ENCODE measurements around the gene RAMP1. TPM values are rescaled to one million over a fixed set of nuclear protein-coding genes. Genes with fewer than 3 reads are reported as not detected.

Gene RAMP1
- total and polyA plus RNA-seq, 4 donors, result 3.1 to 129 (median 23.5) TPM

DNA sequence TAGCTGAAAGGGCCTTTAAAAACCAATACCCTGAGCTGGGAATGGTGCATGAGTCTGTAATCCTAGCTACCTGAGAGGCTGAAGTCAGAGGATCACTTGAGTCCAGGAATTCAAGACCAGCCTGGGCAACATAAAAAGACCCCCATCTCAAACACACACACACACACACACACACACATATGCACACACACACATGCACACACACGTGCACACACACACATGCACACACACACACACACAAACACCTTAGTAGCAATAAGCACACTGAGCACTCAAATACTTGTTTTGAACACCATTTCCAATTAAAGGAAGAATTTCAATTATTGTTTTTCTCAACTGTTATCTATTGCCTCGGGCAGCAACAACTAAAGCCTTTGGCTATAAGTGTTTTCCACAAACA, 81.8 kb downstream of the RAMP1 start:
- WGBS, result 66% methylated on average over 2 of the region's 2 CpGs
- DNase-seq (ENCODE audit: low spot score), result no peak
- H3K9me3 ChIP-seq (ENCODE audit: control insufficient read depth in 4 of 4, low read length in 3 of 4), result peaks cover 0 to 19% (median 12%) of the 10 kb centered on the region in 4 donors

DNA sequence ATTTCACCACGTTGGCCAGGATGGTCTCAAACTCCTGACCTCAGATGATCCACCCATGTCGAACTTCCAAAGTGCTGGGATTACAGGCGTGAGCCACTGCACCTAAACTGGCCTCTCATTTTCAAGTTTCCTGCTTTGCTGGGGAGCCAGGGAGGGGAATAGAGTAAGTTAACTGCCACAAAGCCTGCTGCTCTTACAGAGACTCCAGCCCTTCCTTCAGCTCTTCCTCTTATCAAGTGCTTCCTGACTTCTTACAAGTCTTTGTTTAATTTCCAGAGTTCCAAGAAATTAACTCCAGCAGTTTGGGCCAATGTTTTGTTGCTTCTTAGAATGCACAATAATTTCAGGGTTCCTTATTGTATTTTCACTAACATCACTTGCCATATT, 83.1 kb downstream of the RAMP1 start:
- Histone ChIP-seq H3K4me3 (ENCODE audit: low read depth in 1 of 3, low read length in 3 of 3) (no peak overlapping the region), H3K27ac (ENCODE audit: low read depth in 1 of 2, low read length in 2 of 2) (no peak overlapping the region), H3K27me3 (ENCODE audit: control insufficient read depth in 4 of 4, insufficient read depth in 4 of 4, low read length in 3 of 4) (no peaks in the 10 kb centered on the region), H3K4me1 (ENCODE audit: control insufficient read depth in 4 of 4, insufficient read depth in 4 of 4, low read length in 3 of 4) (peaks cover 0 to 3% (median 0%) of the 10 kb centered on the region in 4 donors), H3K36me3 (ENCODE audit: control insufficient read depth in 4 of 4, insufficient read depth in 3 of 4, low read depth in 1 of 4, low read length in 3 of 4) (no peaks in the 10 kb centered on the region), H3K9me3 (ENCODE audit: control insufficient read depth in 4 of 4, low read length in 3 of 4) (peaks cover 0 to 23% (median 12%) of the 10 kb centered on the region in 4 donors), H3K9ac (ENCODE audit: low read depth in 1 of 2, low read length in 2 of 2) (no peak overlapping the region)
- 65% methylated on average over 3 of the region's 3 CpGs for WGBS
- no peak for DNase-seq (ENCODE audit: low spot score)
- TF ChIP-seq JUND (IDR thresholded peaks at IDR 0.05) (no peak), FOXA2 (IDR thresholded peaks at IDR 0.05) (no peak), RAD21 (IDR thresholded peaks at IDR 0.05) (no peak), SP1 (IDR thresholded peaks at IDR 0.05) (no peak), MAX (IDR thresholded peaks at IDR 0.05) (no peak), HNF4A (conservative IDR thresholded peaks at IDR 0.05) (no peak), HNF4G (IDR thresholded peaks at IDR 0.05) (no peak), EGR1 (IDR thresholded peaks at IDR 0.05; ENCODE audit: low read depth in 2 of 2) (no peak), RXRA (IDR thresholded peaks at IDR 0.05) (no peak), YY1 (IDR thresholded peaks at IDR 0.05) (no peak)
- TF ChIP-seq, protein P1, sequence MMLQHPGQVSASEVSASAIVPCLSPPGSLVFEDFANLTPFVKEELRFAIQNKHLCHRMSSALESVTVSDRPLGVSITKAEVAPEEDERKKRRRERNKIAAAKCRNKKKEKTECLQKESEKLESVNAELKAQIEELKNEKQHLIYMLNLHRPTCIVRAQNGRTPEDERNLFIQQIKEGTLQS (IDR thresholded peaks at IDR 0.05), result no peak
- TF ChIP-seq, protein P2, sequence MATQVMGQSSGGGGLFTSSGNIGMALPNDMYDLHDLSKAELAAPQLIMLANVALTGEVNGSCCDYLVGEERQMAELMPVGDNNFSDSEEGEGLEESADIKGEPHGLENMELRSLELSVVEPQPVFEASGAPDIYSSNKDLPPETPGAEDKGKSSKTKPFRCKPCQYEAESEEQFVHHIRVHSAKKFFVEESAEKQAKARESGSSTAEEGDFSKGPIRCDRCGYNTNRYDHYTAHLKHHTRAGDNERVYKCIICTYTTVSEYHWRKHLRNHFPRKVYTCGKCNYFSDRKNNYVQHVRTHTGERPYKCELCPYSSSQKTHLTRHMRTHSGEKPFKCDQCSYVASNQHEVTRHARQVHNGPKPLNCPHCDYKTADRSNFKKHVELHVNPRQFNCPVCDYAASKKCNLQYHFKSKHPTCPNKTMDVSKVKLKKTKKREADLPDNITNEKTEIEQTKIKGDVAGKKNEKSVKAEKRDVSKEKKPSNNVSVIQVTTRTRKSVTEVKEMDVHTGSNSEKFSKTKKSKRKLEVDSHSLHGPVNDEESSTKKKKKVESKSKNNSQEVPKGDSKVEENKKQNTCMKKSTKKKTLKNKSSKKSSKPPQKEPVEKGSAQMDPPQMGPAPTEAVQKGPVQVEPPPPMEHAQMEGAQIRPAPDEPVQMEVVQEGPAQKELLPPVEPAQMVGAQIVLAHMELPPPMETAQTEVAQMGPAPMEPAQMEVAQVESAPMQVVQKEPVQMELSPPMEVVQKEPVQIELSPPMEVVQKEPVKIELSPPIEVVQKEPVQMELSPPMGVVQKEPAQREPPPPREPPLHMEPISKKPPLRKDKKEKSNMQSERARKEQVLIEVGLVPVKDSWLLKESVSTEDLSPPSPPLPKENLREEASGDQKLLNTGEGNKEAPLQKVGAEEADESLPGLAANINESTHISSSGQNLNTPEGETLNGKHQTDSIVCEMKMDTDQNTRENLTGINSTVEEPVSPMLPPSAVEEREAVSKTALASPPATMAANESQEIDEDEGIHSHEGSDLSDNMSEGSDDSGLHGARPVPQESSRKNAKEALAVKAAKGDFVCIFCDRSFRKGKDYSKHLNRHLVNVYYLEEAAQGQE (IDR thresholded peaks at IDR 0.05), result no peak

More for the DNA sequence above, 81.8 kb downstream of the RAMP1 start:
- Histone ChIP-seq H3K4me1 (ENCODE audit: control insufficient read depth in 4 of 4, insufficient read depth in 4 of 4, low read length in 3 of 4) (peaks cover 0 to 3% (median 0%) of the 10 kb centered on the region in 4 donors), H3K9ac (ENCODE audit: low read depth in 1 of 2, low read length in 2 of 2) (no peak overlapping the region), H3K27ac (ENCODE audit: low read depth in 1 of 2, low read length in 2 of 2) (no peak overlapping the region), H3K4me3 (ENCODE audit: low read depth in 1 of 3, low read length in 3 of 3) (no peak overlapping the region), H3K36me3 (ENCODE audit: control insufficient read depth in 4 of 4, insufficient read depth in 3 of 4, low read depth in 1 of 4, low read length in 3 of 4) (no peaks in the 10 kb centered on the region), H3K27me3 (ENCODE audit: control insufficient read depth in 4 of 4, insufficient read depth in 4 of 4, low read length in 3 of 4) (no peaks in the 10 kb centered on the region)
- TF ChIP-seq, protein P1 (IDR thresholded peaks at IDR 0.05), result no peak
- TF ChIP-seq GABPA (IDR thresholded peaks at IDR 0.05 in 1 of 2, conservative IDR thresholded peaks at IDR 0.05 in 1 of 2), result no peak
- TF ChIP-seq YY1 (IDR thresholded peaks at IDR 0.05), result no peak
- no peak for TF ChIP-seq MAX (IDR thresholded peaks at IDR 0.05)
- TF ChIP-seq RXRA (IDR thresholded peaks at IDR 0.05), result no peak
- no peak for TF ChIP-seq TAF1 (conservative IDR thresholded peaks at IDR 0.05)
- TF ChIP-seq SP1 (IDR thresholded peaks at IDR 0.05), result no peak
- no peak for TF ChIP-seq HNF4A (conservative IDR thresholded peaks at IDR 0.05)
- no peak for TF ChIP-seq JUND (IDR thresholded peaks at IDR 0.05)
- no peak for TF ChIP-seq EGR1 (IDR thresholded peaks at IDR 0.05; ENCODE audit: low read depth in 2 of 2)
- no peak for TF ChIP-seq FOXA1 (IDR thresholded peaks at IDR 0.05)
- TF ChIP-seq, protein P3, sequence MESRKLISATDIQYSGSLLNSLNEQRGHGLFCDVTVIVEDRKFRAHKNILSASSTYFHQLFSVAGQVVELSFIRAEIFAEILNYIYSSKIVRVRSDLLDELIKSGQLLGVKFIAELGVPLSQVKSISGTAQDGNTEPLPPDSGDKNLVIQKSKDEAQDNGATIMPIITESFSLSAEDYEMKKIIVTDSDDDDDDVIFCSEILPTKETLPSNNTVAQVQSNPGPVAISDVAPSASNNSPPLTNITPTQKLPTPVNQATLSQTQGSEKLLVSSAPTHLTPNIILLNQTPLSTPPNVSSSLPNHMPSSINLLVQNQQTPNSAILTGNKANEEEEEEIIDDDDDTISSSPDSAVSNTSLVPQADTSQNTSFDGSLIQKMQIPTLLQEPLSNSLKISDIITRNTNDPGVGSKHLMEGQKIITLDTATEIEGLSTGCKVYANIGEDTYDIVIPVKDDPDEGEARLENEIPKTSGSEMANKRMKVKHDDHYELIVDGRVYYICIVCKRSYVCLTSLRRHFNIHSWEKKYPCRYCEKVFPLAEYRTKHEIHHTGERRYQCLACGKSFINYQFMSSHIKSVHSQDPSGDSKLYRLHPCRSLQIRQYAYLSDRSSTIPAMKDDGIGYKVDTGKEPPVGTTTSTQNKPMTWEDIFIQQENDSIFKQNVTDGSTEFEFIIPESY (IDR thresholded peaks at IDR 0.05), result no peak
- no peak for TF ChIP-seq NR2F2 (IDR thresholded peaks at IDR 0.05)

Data from liver (tissue), 9 donors.